Smooth muscle cell (in vitro differentiated cells): ENCODE results near the gene RABGEF1. TPM values are rescaled to one million over a fixed set of nuclear protein-coding genes. Genes with fewer than 3 reads are reported as not detected.
"Not testable (repeated sequence)": the region's sequence is repeated elsewhere in the genome, so short reads cannot be mapped to it uniquely, and the experiment has no call there.

ENCODE experiments used
- DNase-seq: peaks from one replicate; lab custom pipeline; 2025; ENCODE audit not compliant: unreplicated experiment; lab: John Stamatoyannopoulos, UW
- H2AFZ ChIP-seq: fragments of 200-600 bp; sonication (generic); 2 replicates; pipeline ENCODE4 v1.6.0; 2016; ENCODE audit warnings: antibody characterized with exemption, low read depth, mild to moderate bottlenecking
- H3F3A ChIP-seq: fragments of 200-600 bp; sonication (generic); 2 replicates; pipeline ENCODE4 v1.6.0; 2017; ENCODE audit warnings: antibody characterized with exemption, low read depth
- H3K27ac ChIP-seq: fragments of 200-600 bp; sonication (generic); 2 replicates; pipeline ENCODE4 v1.5.1; 2016; ENCODE audit warnings: low read depth, mild to moderate bottlenecking
- H3K27me3 ChIP-seq: fragments of 200-600 bp; sonication (generic); 2 replicates; pipeline ENCODE4 v1.6.1; 2016; ENCODE audit warnings: low read depth, mild to moderate bottlenecking
- H3K36me3 ChIP-seq: fragments of 200-600 bp; sonication (generic); 2 replicates; pipeline ENCODE4 v1.5.1; 2016; ENCODE audit warnings: low read depth
- H3K4me1 ChIP-seq: fragments of 200-600 bp; sonication (generic); 2 replicates; pipeline ENCODE4 v1.5.1; 2016; ENCODE audit warnings: low read depth
- H3K4me2 ChIP-seq: fragments of 200-600 bp; sonication (generic); 2 replicates; pipeline ENCODE4 v1.6.0; 2016; ENCODE audit warnings: mild to moderate bottlenecking
- H3K4me3 ChIP-seq: fragments of 200-600 bp; sonication (generic); 2 replicates; pipeline ENCODE4 v1.5.1; 2016; ENCODE audit warnings: mild to moderate bottlenecking
- H3K79me2 ChIP-seq: fragments of 200-600 bp; sonication (generic); 2 replicates; pipeline ENCODE4 v1.6.0; 2016; ENCODE audit warnings: low read depth, mild to moderate bottlenecking
- H3K9ac ChIP-seq: fragments of 200-600 bp; sonication (generic); 2 replicates; pipeline ENCODE4 v1.6.0; 2016; ENCODE audit warnings: low read depth
- H3K9me3 ChIP-seq: fragments of 200-600 bp; sonication (generic); replicated peaks from 2 replicates; pipeline ENCODE4 v1.5.1; 2016; ENCODE audit warnings: low read depth
- H4K20me1 ChIP-seq: fragments of 200-600 bp; sonication (generic); 2 replicates; pipeline ENCODE4 v1.6.0; 2016; ENCODE audit warnings: low read depth
- CTCF ChIP-seq: fragments of 200-600 bp; sonication (generic); IDR thresholded peaks from 2 replicates; pipeline ENCODE4 v1.5.1; 2017; ENCODE audit warnings: borderline replicate concordance, mild to moderate bottlenecking, antibody characterized with exemption; ENCODE audit not compliant: insufficient read depth, poor library complexity, severe bottlenecking
- WGBS: methylation state at CpG from one replicate; pipeline ENCODE4 v1.1.7; 2016; ENCODE audit warnings: low lambda C conversion rate; 5-methylcytosine and 5-hydroxymethylcytosine counted together
- polyA plus RNA-seq: library from polyadenylated mRNA; unstranded; fragments of >200 nt; fragmentation: Nextera tagmentation; extraction: Ambion mirVana; gene quantifications from 2 replicates; pipeline ENCODE4 v1.2.1, GENCODE V29; 2016
- total RNA-seq: library from RNA; depleted of rRNA; stranded (reverse); fragments of >200 nt; gene quantifications from 2 replicates; pipeline ENCODE4 v1.2.3, GENCODE V29; 2014

The RABGEF1 gene
- total and polyA plus RNA-seq, 2 experiments from 2014 or later: 18.8 to 34.9 TPM

- Histone ChIP-seq H2AFZ (no peak overlapping the region), H3K9me3 (no peaks in the 10 kb centered on the region), H3F3A (no peaks in the 10 kb centered on the region), H3K4me3 (no peak overlapping the region), H3K79me2 (peaks cover 100% of the 10 kb centered on the region), H4K20me1 (peaks cover 97% of the 10 kb centered on the region), H3K36me3 (no peaks in the 10 kb centered on the region), H3K4me1 (peaks cover 11% of the 10 kb centered on the region), H3K27ac (peak overlapping the region; percentile 47), H3K9ac (no peak overlapping the region), H3K27me3 (no peaks in the 10 kb centered on the region), H3K4me2 (peak overlapping the region; percentile 59)
- no peak for TF ChIP-seq CTCF
- WGBS: 69% methylated on average over 10 of the region's 10 CpGs
- no peak for DNase-seq
Observed at GRCh38 chr7:66747881-66748511, 7.5 kb downstream of the RABGEF1 start.

GRCh38 chr7:66748791-66749190, 8.3 kb downstream of the RABGEF1 start:
- Histone ChIP-seq H3K79me2 (peaks cover 98% of the 10 kb centered on the region), H4K20me1 (peaks cover 97% of the 10 kb centered on the region), H3K4me2 (no peak overlapping the region), H2AFZ (no peak overlapping the region), H3K4me1 (peaks cover 11% of the 10 kb centered on the region), H3K9me3 (no peaks in the 10 kb centered on the region), H3K4me3 (no peak overlapping the region), H3K9ac (no peak overlapping the region), H3K36me3 (no peaks in the 10 kb centered on the region), H3K27ac (no peak overlapping the region), H3F3A (no peaks in the 10 kb centered on the region), H3K27me3 (no peaks in the 10 kb centered on the region)
- 85% methylated on average over 4 of the region's 4 CpGs for WGBS
- TF ChIP-seq CTCF: no peak
- no peak for DNase-seq

DNA sequence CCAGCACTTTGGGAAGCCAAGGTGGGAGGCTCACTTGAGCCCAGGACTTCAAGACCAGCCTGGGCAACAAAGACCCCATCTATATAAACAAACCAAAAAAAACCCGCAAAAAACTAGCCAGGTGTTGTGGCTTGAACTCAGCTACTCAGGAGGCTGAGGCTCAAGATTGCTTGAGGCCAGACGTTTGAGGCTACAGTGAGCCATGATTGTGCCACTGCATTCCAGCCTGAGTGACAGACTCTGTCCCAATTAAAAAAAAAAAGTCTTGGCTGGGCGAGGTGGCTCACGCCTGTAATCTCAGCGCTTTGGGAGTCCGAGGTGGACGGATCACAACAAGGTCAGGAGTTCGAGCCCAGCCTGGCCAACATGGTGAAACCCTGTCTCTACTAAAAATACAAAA, 11.4 kb downstream of the RABGEF1 start:
- Histone ChIP-seq H3K4me2 (no peak overlapping the region), H3K4me3 (no peak overlapping the region), H3K36me3 (no peaks in the 10 kb centered on the region), H3F3A (no peaks in the 10 kb centered on the region), H3K9me3 (no peaks in the 10 kb centered on the region), H3K27ac (no peak overlapping the region), H3K27me3 (no peaks in the 10 kb centered on the region), H3K79me2 (peaks cover 97% of the 10 kb centered on the region), H3K4me1 (peaks cover 11% of the 10 kb centered on the region), H3K9ac (no peak overlapping the region), H4K20me1 (peaks cover 100% of the 10 kb centered on the region), H2AFZ (no peak overlapping the region)
- WGBS: 97% methylated on average over 8 of the region's 8 CpGs
- DNase-seq: no peak
- no peak for TF ChIP-seq CTCF

DNA sequence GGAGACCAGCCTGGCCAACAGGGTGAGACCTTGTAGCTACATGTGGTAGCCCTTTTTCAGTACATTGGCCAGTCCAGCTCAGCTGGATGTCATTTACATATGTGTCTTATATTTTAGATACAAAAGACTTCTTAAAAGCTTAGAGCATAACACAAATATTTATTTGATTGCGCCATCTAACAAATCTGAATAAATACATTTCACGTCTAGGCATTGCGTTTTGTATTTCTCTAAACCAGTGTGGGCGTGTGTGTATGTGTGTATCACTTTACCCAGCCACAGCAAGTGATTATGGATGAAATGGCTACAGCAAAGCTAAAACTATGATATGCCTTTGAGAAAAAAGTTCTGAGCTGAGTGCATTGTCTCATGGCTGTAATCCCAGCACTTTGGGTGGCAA, 14.0 kb downstream of the RABGEF1 start:
- 76% methylated on average over 4 of the region's 4 CpGs for WGBS

DNA sequence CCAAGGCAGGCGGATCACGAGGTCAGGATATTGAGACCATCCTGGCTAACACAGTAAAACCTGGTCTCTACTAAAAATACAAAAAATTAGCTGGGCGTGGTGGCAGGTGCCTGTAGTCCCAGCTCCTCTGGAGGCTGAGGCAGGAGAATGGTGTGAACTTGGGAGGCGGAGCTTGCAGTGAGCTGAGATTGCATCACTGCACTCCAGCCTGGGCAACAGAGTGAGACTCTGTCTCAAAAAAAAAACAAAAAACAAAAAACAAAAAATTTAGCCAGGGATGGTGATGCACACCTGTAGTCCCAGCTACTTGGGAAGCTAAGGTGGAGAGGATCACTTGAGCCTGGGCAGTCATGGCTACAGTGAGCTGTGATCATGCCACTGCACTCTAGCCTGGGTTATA, 14.5 kb downstream of the RABGEF1 start:
- not testable (repeated sequence) for H3F3A ChIP-seq, H3K9me3 ChIP-seq, H3K4me3 ChIP-seq, H3K36me3 ChIP-seq, H3K9ac ChIP-seq, DNase-seq, H3K27ac ChIP-seq, H2AFZ ChIP-seq, H3K27me3 ChIP-seq, H3K4me1 ChIP-seq, H3K4me2 ChIP-seq
- 100% methylated on average over 4 of the region's 4 CpGs for WGBS
- H4K20me1 ChIP-seq: peaks cover 100% of the 10 kb centered on the region
- peaks cover 95% of the 10 kb centered on the region for H3K79me2 ChIP-seq

More for the DNA sequence above, 14.0 kb downstream of the RABGEF1 start:
- no peaks in the 10 kb centered on the region for H3F3A ChIP-seq
- peaks cover 95% of the 10 kb centered on the region for H3K79me2 ChIP-seq
- no peak overlapping the region for H3K4me2 ChIP-seq
- no peak overlapping the region for H3K9ac ChIP-seq
- peaks cover 100% of the 10 kb centered on the region for H4K20me1 ChIP-seq
- no peaks in the 10 kb centered on the region for H3K27me3 ChIP-seq
- no peak overlapping the region for H3K4me3 ChIP-seq
- DNase-seq: no peak
- no peaks in the 10 kb centered on the region for H3K4me1 ChIP-seq
- no peak overlapping the region for H2AFZ ChIP-seq
- H3K9me3 ChIP-seq: no peaks in the 10 kb centered on the region
- TF ChIP-seq CTCF: no peak
- no peaks in the 10 kb centered on the region for H3K36me3 ChIP-seq
- H3K27ac ChIP-seq: no peak overlapping the region
